22Rv1 (cell line): ENCODE data around the gene E2F2.

Experiments
- CTCF ChIP-seq: fragments of 450-650 bp; IDR thresholded peaks from 2 replicates; pipeline ENCODE4 v1.5.1; 2017; ENCODE audit warnings: mild to moderate bottlenecking
- ZFX ChIP-seq: fragments of 450-650 bp; IDR thresholded peaks from 2 replicates; pipeline ENCODE4 v1.6.1; 2017; ENCODE audit warnings: antibody characterized with exemption, borderline replicate concordance

- peak; percentile 59 for TF ChIP-seq CTCF
- no peak for TF ChIP-seq ZFX
These were observed 23.6 kb upstream of the E2F2 start for GRCh38 chr1:23554481-23555269.
